ENCODE data around the gene ADAP1.
A peak's percentile ranks its signal among the peaks of the same experiment; 100 is the strongest.

Gene ADAP1

DNA sequence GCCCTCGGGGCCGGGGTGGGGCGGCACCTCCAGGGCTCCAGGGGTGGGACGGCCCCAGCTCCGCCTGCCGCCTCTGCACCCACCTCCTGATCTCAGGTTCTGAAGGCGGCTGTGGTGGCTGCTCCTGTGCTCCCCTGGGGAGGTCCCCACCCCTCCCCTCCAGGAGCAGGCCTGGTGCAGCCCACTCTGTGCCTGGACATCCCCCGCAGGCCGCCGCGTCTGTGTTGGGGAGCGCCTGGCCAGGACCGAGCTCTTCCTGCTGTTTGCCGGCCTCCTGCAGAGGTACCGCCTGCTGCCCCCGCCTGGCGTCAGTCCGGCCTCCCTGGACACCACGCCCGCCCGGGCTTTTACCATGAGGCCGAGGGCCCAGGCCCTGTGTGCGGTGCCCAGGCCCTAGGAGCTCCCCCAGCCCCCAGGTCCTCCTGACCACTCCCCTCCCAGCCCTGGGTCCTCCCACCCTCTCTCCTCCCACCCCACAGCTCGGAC, 34.0 kb upstream of the ADAP1 start:
- no peak for DNase-seq

DNA sequence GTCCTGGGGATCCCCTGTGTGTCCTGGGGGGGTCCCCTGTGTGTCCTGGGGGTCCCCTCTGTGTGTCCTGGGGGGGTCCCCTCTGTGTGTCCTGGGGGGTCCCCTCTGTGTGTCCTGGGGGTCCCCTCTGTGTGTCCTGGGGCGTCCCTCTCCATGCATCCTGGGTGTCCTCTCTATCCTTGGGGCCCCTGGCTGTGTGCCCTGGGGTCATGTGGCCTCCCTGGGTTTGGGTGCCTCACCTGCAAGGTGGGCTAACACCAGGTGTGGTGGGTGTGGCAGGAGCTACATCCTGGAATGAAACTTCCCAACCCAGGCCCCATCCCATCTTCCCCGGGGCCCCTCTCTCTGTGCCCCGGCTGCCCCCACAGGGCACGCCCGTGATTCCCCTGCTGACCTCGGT, 33.4 kb upstream of the ADAP1 start:
- no peak for DNase-seq

DNA sequence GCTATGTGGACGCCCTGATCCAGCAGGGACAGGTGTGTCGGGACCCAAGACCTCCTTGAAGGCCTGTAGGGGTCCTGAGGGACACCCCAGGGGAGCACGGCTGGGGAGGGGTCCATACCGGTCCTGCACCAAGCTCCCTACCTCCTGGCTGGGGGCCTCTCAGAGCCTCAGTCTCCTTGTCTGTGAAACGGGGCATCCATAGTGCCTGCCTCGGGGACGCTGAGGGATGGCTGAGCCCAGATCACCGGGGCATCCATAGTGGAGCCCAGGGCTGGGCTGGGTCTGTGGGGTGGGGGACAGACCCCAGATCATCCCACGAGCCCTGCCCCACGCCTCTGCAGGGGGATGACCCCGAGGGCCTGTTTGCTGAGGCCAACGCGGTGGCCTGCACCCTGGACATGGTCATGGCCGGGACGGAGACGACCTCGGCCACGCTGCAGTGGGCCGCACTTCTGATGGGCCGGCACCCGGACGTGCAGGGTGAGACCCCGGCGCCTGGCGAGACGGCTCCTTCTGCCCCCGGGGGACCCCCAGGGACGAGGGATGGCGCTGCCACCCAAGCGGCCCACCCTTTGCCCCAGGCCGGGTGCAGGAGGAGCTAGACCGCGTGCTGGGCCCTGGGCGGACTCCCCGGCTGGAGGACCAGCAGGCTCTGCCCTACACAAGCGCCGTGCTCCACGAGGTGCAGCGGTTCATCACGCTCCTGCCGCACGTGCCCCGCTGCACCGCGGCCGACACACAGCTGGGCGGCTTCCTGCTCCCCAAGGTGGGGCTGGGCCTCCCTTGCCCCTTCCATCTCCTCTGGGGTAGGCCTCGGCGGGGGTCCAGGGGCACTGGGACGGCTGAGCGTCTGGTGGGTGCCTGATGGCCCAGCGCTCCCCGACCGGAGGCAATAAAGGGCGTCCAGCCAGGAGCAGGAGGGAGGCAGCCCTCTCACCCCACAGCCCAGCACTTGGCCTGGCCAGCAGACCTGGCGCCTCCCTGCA, 32.6 kb upstream of the ADAP1 start:
- DNase-seq: no peak

DNA sequence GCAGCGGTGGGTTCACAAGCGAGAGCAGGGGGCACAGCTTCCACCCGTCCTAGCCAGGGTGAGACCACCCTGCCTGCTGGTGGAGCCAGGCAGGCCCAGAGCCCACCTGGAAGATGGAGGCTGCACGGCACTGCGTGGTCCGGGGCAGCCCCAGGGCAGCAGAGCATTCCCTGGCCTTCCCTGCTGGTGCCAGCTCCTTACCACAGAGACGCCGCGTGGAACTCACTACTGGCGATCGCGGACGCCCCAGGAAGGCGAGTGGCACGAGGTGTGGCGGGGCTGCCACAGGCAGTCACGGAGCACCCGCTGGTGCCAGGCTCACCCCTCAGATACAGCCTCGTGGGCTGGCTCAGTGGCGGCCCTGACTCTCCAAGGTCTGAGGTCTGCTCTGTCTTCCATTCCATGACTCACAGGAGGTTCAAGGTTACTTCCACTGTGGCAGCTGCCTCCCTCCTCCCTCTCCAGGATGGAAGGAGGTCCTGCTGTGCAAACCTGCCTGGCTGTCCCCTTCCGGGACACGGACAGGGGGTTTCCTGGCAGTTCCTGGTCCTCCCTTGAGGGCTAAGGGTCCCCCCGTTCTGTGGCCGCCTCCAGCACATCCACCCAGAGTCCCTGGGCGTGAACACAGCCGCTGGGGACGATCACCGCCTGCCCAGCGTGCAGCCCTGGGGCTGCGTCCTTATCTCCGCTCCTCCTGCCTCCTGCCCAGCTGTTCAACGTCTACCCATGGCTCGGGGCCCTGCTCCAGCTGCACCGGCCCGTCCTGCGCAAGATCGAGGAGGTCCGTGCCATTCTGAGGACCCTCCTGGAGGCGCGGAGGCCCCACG, 31.6 kb upstream of the ADAP1 start:
- DNase-seq: no peak

DNA sequence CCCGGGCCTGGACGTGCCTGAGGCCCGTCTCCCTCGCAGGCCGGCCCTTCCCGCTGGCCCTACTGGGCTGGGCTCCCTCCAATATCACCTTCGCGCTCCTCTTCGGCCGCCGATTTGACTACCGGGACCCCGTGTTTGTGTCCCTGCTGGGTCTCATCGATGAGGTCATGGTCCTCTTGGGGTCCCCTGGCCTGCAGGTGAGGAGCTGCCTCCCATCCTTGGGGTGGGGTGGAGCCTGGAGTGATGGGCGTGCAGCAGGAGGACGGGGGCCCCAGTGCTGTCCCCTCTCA, 30.6 kb upstream of the ADAP1 start:
- no peak for DNase-seq

DNA sequence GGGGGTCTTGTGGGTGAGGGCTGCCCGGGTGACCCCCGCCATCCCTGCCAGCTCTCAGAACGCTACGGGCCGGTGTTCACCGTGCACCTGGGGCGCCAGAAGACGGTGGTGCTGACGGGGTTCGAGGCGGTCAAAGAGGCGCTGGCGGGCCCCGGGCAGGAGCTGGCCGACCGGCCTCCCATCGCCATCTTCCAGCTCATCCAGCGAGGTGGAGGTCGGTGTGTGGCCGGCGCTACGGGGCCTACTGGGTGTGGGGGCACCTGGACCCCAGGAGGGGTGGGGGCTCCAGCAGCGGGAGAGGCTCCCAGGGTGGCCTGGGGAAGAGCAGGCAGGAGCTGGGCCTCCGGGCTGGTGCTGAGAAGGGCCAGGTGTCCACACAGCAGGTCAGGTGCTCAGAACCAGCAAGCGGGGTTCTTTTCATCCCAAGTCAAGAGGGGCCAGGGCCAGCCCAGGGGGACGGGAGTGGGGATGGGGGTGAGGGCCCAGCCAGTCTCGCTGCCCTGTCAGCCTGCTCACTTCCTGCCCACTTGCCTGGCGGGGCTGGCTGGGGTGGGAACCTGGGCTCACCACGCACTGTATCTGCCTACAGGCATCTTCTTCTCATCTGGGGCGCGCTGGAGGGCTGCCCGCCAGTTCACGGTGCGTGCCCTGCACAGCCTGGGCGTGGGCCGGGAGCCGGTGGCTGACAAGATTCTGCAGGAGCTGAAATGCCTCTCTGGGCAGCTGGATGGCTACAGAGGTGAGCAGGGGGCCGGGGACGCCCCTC, 30.1 kb upstream of the ADAP1 start:
- no peak for DNase-seq

DNA sequence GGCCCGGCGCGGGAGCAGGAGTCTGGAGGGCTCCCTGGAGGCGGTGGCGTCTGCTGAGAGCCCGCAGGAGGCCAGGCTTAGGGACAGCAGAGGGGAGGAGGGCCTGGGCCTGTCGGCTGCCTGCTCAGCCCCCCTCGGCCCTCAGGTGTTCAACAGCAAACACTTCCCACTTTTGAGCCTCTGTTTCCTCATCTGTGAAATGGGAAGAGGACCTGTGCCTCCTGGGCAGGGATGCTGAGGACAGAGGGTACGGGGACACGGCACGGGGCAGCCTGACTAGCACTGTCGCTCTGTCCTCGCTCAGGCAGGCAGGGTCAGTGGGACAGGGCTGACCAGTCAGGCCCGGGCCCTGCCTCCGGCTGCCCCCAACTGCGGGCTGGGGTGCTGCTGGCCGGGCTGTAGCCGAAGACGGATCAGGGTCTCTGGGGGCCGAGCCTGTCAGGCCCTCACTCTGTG, 29.2 kb upstream of the ADAP1 start:
- no peak for DNase-seq

DNA sequence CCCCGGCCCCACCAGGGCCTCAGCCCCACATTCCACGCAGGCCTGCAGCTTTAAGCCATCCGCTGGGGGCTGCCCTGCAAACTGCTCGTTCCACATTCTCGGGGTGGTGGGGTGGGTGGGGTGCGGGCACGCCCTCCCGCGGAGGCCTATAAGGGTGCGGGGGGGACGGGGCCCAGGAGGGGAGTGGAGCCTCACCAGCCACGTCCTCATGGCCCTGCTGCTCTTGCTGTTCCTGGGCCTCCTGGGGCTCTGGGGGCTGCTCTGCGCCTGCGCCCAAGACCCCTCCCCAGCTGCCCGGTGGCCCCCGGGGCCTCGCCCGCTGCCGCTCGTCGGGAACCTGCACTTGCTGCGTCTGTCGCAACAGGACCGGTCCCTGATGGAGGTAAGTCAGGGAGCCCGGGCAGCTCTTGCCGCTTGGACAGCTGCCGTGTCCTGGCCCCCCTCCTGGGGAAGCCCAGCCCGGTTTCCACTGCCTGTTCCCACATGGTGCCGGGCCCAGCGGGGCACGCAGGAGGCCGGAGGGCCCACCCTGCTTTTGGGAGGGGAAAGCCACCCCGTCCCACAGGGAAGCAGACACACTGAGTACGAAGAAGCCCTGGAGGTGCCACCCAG, 28.6 kb upstream of the ADAP1 start, which contains the start of gene CYP2W1:
Gene CYP2W1 (plus strand): TSS at position 178 of the 612 bp plus-strand sequence. CDS start 31 bp downstream, at position 209.
- no peak for DNase-seq

DNA sequence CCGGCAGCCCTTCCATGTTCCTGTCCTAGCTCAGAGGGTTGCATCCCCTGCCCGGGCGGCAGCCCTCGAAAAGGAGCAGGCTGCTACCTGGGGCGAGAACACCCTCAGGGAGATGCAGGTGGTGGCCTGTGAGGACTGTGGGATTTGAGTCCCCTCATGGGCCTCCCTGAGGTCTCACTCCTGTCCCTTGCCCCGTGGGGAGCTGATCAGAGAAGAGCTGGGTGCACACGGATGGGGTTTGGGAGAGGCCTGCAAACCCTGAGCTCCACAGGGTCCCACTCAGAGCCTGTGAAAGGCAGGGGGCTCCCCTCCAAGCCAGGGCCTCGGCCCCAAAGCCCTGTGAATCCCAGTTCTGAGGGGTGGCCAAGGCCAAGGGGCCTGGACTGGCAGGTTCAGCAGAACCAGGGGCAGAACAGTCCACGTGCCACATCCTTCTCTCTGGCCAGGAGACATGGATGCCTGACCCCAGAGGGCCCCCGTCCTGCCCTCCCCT, 28.1 kb upstream of the ADAP1 start:
- DNase-seq: no peak

DNA sequence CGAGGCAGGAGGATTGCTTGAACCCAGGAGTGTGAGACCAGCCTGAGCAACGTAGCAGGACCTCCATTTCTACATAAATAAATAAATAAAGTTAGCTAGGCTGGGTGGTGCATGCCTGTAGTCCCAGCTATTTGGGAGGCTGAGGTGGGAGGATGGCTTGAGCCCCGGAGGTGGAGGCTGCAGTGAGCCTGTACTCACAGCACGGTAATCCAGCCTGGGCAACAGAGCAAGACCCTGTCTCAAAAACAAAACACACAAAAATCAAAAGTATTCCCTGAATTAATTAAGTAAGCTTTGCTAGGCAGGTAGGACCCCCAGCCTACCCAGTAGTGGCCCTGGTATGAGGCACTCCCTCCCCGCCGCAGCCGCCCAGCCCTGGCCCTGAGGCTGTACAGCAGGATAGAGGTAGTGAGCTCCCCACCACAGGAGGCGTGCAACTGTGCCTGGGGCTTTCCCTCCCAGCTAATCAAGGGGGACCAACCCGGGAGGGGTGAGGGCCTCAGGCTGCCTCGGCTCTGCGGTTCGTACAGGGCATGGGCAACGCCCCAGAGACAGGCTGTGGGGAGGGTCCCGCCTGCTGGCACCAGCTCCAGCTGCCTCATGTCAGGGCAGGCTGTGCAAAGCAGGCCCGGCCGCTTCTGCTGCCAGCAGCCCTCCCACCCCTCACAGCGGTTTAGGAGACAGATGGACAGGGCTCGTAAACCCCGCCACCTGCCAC, 27.5 kb upstream of the ADAP1 start:
- DNase-seq: no peak

DNA sequence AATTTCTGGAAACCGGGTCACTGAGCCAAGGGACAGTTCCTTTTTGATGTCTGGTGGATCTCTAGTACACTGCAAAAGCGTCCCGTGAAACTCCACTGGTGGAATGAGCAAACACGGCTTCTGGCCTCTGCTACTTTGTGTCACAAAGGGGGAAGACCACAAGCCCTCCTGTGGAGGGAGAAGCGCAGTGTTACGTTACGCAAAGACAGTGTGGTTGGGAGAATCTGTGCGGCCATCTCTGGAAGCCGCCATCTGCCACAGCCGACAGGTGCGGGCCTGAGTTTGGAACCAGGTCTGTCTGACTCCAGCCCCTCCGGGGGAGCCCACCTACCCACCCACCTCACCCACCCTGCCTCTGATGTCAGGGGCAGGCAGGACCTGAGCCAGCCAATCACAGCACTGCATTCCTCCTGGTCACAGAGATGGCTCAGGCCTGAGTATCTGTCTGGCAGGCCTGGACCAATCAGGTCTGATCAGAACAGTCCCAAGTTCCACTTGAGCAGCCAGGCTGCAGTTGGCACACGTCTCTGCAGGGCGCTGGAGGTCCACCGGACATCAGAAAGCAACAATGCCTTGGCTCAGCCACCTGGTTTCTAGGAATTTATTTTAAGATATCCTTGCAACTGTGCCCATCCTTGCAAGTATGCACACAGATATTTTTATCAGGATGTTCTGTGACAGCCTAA, 25.5 kb upstream of the ADAP1 start:
- no peak for DNase-seq

DNA sequence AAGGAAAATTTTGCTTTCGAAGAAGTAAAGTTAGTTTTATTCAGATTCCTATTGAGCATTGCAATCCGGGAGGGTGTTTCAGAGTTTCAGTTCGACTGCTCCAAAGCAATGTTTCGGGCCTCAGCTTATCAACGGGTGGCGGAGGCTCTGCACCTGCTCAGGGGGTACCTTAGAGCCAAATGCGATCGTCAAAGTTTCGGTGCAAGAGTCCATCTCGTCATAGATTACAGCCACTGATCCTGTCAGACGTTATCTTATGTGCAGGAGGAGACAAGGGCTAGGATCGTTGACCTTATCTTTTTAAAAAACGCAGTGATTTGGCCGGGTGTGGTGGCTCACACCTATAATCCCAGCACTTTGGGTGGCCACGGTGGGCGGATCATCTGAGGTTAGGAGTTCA, 24.7 kb upstream of the ADAP1 start:
- no peak for DNase-seq

DNA sequence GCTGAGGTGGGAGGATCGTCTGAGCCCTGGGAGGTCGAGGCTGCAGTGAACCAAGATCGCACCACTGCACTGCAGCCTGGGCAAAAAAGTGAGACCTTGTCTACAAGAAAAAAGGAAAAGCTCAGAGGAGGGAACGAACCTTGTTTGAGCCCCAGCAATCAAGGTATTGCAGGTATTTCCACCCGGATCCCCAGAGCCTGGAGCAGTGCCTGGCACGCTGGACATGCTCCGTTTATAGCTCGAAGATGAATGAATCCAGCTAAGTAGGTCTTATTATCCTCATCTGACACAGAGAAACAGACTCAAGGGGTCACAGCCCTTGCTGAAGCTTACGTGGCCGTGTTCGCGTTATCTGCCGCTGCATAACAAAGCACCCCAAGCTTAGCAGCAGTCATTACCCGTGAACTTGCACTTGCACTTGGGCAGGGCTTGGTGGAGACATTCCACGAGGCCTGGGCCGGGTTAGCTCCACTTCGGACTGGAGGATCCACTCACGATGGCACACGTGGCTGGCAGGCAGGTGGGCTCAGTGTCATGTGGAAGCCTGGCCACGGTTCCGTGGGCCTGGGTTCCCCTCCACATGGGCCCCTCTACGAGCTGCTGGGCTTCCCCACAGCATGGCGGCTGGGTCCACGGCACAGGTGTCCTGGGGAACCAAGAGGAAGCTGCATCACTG, 24.1 kb upstream of the ADAP1 start:
- no peak for DNase-seq

DNA sequence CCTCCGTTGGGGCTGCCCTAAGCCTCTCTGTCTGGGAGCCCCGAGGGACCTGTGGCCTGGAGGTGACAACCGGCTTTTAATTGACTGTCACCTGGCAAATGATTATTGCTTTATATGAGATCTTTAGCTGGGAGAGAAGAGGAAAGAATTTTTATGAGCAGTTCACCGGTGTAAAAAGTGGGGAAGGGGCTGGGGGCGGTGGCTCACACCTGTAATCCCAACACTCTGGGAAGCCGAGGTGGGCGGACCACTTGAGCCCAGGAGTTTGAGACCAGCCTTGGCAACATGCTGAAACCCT, 23.5 kb upstream of the ADAP1 start:
- DNase-seq: no peak

DNA sequence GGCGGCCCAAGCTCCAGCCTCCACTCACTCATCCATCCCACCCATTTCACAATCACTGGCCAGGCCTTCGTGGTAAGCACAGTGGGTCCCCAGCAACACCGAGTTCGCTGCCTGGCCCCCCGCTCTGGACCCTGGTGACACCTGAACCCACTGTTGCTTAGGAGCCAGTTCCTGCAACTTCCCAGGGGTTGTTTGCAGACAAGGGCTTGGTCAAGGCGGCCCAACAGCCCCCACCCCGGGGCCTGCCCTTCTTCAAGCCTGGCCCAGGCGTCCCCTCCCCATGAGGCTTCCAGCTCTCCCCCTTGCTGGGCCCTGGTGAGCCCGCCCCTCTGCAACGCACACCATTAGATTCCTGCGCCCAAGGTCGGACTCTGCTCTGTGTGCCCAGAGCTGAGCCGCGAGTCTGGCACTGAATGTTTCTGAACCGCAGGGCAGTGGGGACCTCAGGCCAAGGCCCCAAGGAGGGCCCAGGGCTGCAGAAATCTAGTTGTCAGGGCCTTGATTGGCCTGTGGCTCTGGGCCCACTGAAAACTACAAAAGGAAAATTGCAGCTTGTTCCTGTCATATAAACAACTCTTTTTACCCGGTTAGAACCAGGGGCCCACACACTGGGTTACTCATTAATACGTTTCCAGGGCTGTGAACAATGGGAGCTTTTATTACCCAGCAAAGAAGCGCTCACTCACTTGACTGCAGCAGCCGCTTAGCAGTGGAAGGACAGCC, 23.0 kb upstream of the ADAP1 start:
- no peak for DNase-seq

DNA sequence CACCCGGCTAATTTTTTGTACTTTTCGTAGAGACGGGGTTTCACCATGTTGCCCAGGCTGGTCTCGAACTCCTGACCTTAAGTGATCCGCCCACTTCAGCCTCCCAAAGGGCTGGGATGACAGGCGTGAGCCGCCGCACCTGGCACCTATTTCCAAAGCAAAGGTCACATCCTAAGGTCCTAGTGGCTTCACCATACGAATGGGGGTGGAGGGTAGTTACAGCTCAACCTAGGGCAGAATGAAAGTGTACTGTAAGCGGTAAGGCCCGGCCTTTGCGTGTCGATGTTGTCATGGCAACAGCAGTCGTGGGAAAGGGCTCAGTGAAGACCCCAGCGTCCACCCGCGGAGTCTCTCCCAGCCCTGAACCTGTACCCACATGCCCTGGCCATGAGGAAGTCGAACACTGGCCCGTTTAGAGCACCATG, 22.4 kb upstream of the ADAP1 start:
- DNase-seq: no peak

DNA sequence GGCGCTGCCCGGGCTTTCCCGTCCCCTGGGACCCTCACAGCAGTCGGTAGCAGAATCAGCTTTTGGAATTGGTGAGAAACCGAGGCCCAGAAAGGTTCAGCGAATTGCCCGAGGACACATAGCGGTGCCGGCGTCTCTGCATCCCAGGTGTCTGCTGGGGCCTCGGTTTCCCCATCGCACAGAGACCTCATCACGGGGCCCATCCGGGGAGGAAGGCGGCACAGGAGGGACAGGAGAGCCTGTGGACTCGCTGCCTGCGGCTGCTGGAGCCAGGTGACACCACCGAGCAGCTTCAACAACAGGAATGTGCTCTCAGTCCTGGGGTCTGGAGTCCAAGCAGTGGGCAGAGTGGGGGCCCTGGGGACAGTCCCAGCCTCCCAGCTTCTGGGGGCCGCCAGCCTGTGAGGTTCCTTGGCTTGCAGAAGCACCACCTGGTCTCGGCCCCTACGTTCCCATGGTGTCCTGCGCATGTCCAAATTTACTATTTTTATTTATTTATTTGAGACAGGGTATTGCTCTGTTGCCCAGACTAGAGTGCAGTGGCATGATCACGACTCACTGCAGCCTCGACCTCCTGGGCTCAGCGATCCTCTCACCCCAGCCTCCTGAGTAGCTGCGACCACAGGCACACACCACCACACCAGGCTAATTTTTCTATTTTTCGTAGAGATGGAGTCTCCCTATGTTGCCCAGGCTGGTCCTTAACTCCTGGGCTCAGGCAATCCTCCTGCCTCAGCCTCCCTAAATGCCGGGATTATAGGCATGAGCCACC, 21.4 kb upstream of the ADAP1 start:
- DNase-seq: no peak

DNA sequence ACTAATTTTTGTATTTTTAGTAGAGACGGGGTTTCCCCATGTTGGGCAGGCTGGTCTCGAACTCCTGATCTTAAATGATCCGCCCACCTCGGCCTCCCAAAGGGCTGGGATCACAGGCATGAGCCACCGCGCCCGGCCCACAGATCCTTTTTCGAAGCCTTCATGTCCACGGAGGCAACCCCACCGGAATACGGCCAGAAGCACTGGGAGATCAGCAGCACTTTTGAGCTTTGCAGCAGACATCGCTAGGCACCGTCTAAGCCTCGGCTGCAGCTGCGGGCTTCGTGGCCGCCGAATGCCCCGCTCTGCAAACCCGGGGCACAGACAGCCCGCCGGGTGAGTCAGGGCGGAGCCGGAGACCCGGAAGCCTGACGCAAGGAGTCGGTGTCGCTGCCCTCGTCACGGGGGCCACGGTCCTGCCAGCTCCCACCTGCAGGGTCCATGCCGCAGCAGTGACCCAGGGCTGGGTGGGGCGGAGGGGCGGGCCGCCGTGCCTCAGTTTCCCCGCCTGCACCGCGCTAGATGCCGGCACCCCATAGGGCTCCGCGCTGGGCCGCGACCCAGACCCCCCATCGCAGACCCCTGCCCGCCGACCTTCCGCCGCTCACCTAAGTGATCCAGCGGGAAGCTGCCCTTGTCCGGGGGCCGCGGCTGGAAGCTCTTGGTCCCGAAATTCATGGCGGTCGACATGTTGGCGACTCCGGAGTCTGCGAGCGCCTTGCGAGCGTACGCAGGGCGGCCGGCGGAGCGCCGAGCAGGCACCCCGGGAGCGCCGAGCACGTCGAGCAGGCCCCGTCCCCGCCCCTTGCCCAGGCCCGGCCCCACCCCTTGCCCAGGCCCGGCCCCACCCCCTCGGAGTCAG, 20.6 kb upstream of the ADAP1 start, which contains the start of gene COX19:
Gene COX19 (minus strand): TSS at position 730 of the 862 bp plus-strand sequence. CDS start 40 bp downstream, at position 690.
- peak; percentile 88 to 91 for DNase-seq

All from activated CD4-positive, alpha-beta T cell treated with anti-CD3 and anti-CD28 coated beads for 4 hours (primary cell).